ENCODE data around the gene PPIL6.
"Not testable (repeated sequence)": the region's sequence is repeated elsewhere in the genome, so short reads cannot be mapped to it uniquely, and the experiment has no call there.

PPIL6 gene

GRCh38 chr6:109466212-109466923 is 25.9 kb upstream of the PPIL6 start:
- DNase-seq (ENCODE audit: low read depth) = no peak

- DNase-seq (ENCODE audit: low read depth) = no peak
Measured at GRCh38 chr6:109465772-109466171, 25.3 kb upstream of the PPIL6 start.

- no peak for DNase-seq (ENCODE audit: low read depth)
Measured at GRCh38 chr6:109461733-109462526, 21.5 kb upstream of the PPIL6 start.

GRCh38 chr6:109461205-109461604 is 20.8 kb upstream of the PPIL6 start:
- DNase-seq (ENCODE audit: low read depth) = not testable (repeated sequence)

GRCh38 chr6:109460161-109460829 is 19.9 kb upstream of the PPIL6 start:
- no peak for DNase-seq (ENCODE audit: low read depth)

- DNase-seq (ENCODE audit: low read depth) = peak; percentile 29
Measured at GRCh38 chr6:109458774-109459531, 18.5 kb upstream of the PPIL6 start.

- no peak for DNase-seq (ENCODE audit: low read depth)
Measured at GRCh38 chr6:109457562-109457996, 17.2 kb upstream of the PPIL6 start.

GRCh38 chr6:109456710-109457561 is 16.5 kb upstream of the PPIL6 start:
- DNase-seq (ENCODE audit: low read depth) = no peak

- no peak for DNase-seq (ENCODE audit: low read depth)
Measured at GRCh38 chr6:109456111-109456583, 15.7 kb upstream of the PPIL6 start.

GRCh38 chr6:109455437-109456110 is 15.1 kb upstream of the PPIL6 start, which contains the start of gene MICAL1:
MICAL1 (minus strand) TSS chr6:109455772; CDS start chr6:109454196, 1,576 bp downstream.
- DNase-seq (ENCODE audit: low read depth) = peak; percentile 60

GRCh38 chr6:109454496-109455436 is 14.3 kb upstream of the PPIL6 start:
- peak; percentile 55 for DNase-seq (ENCODE audit: low read depth)

GRCh38 chr6:109453594-109454495 is 13.4 kb upstream of the PPIL6 start:
- DNase-seq (ENCODE audit: low read depth) = no peak

- DNase-seq (ENCODE audit: low read depth) = no peak
Measured at GRCh38 chr6:109453156-109453555, 12.7 kb upstream of the PPIL6 start.

- no peak for DNase-seq (ENCODE audit: low read depth)
Measured at GRCh38 chr6:109452181-109452580, 11.8 kb upstream of the PPIL6 start.

GRCh38 chr6:109451376-109451775 is 10.9 kb upstream of the PPIL6 start:
- no peak for DNase-seq (ENCODE audit: low read depth)

- DNase-seq (ENCODE audit: low read depth) = no peak
Measured at GRCh38 chr6:109450801-109451200, 10.4 kb upstream of the PPIL6 start.

GRCh38 chr6:109449795-109450673 is 9.6 kb upstream of the PPIL6 start:
- DNase-seq (ENCODE audit: low read depth) = no peak

All from activated T-helper 9 cell treated with anti-CD3 and anti-CD28 coated beads, Interleukin-2, amount 50 U/mL, for 16 hours (primary cell).